ENCODE results near the gene RIN2.
"Not testable (repeated sequence)": the region's sequence is repeated elsewhere in the genome, so short reads cannot be mapped to it uniquely, and the experiment has no call there.

The RIN2 gene

GRCh38 chr20:19787366-19787765, 29.3 kb downstream of the RIN2 start:
- DNase-seq (ENCODE audit: low read depth in 2 of 2), result no peak

GRCh38 chr20:19789009-19789408, 31.0 kb downstream of the RIN2 start:
- DNase-seq (ENCODE audit: low read depth in 2 of 2), result no peak

- no peak for DNase-seq (ENCODE audit: low read depth in 2 of 2)
Observed at GRCh38 chr20:19789446-19789845, 31.4 kb downstream of the RIN2 start.

- no peak for DNase-seq (ENCODE audit: low read depth in 2 of 2)
Observed at GRCh38 chr20:19791887-19792286, 33.8 kb downstream of the RIN2 start.

- no peak for DNase-seq (ENCODE audit: low read depth in 2 of 2)
Observed at GRCh38 chr20:19793716-19794115, 35.7 kb downstream of the RIN2 start.

GRCh38 chr20:19794941-19795340, 36.9 kb downstream of the RIN2 start:
- no peak for DNase-seq (ENCODE audit: low read depth in 2 of 2)

GRCh38 chr20:19799325-19799724, 41.3 kb downstream of the RIN2 start:
- DNase-seq (ENCODE audit: low read depth in 2 of 2), result no peak

GRCh38 chr20:19802099-19802491, 44.0 kb downstream of the RIN2 start:
- DNase-seq (ENCODE audit: low read depth in 2 of 2), result no peak

GRCh38 chr20:19802492-19803158, 44.6 kb downstream of the RIN2 start:
- DNase-seq (ENCODE audit: low read depth in 2 of 2), result no peak

GRCh38 chr20:19806276-19806675, 48.2 kb downstream of the RIN2 start:
- DNase-seq (ENCODE audit: low read depth in 2 of 2), result not testable (repeated sequence)

- no peak for DNase-seq (ENCODE audit: low read depth in 2 of 2)
Observed at GRCh38 chr20:19806806-19807190, 48.7 kb downstream of the RIN2 start.

GRCh38 chr20:19807191-19807945, 49.3 kb downstream of the RIN2 start:
- no peak for DNase-seq (ENCODE audit: low read depth in 2 of 2)
